PC-9 (cell line): Measurements from ENCODE around the gene FXYD7. TPM values are rescaled to one million over a fixed set of nuclear protein-coding genes. Genes with fewer than 3 reads are reported as not detected.

Experiments used
- BruUV-seq: library from RNA; stranded (reverse); fragments of 400-500 nt; replicated peaks from 2 replicates; lab custom pipeline; 2021; lab: Mats Ljungman, UMichigan
- CTCF ChIA-PET: fragments of 300-600 bp; sonication (Branson Sonifier 250); formaldehyde crosslinking; loops from one replicate; lab custom pipeline; 2022; ENCODE audit warnings: antibody characterized with exemption; lab: Charles Lee
- POLR2A ChIA-PET: fragments of 300-600 bp; sonication (Branson Sonifier 250); formaldehyde crosslinking; loops from one replicate; lab custom pipeline; 2022; ENCODE audit warnings: antibody characterized with exemption; ENCODE audit not compliant: unreplicated experiment; lab: Charles Lee
- DNase-seq, 2 experiments: peaks; one replicate each; pipeline versions ENCODE4 v3.0.0 to v3.0.0-alpha.2; 2015 to 2022; ENCODE audit warnings: mixed read lengths in 1 of 2
- H2AFZ ChIP-seq: fragments of 200-600 bp; sonication (generic); 2 replicates; pipeline ENCODE4 v1.8.1; 2017; ENCODE audit warnings: antibody characterized with exemption
- H3F3A ChIP-seq: fragments of 200-600 bp; sonication (generic); 2 replicates; pipeline ENCODE4 v1.8.1; 2017; ENCODE audit warnings: antibody characterized with exemption, mild to moderate bottlenecking, low read depth; ENCODE audit not compliant: insufficient read depth
- H3K27ac ChIP-seq: fragments of 200-600 bp; sonication (generic); 2 replicates; pipeline ENCODE4 v1.6.1; 2016; ENCODE audit warnings: mixed run types
- H3K27me3 ChIP-seq: fragments of 200-600 bp; sonication (generic); 2 replicates; pipeline ENCODE4 v1.6.1; 2016; ENCODE audit warnings: low read depth, mixed run types; ENCODE audit not compliant: insufficient read depth
- H3K36me3 ChIP-seq: fragments of 200-600 bp; sonication (generic); 2 replicates; pipeline ENCODE4 v1.6.1; 2016; ENCODE audit warnings: low read depth, mixed run types
- H3K4me1 ChIP-seq: fragments of 200-600 bp; sonication (generic); replicated peaks from 2 replicates; pipeline ENCODE4 v1.6.1; 2016; ENCODE audit warnings: mixed run types; ENCODE audit not compliant: insufficient read depth
- H3K4me2 ChIP-seq: fragments of 200-600 bp; sonication (generic); 2 replicates; pipeline ENCODE4 v1.6.1; 2017; ENCODE audit warnings: mixed run types
- H3K4me3 ChIP-seq: fragments of 200-600 bp; sonication (generic); 2 replicates; pipeline ENCODE4 v1.6.1; 2016; ENCODE audit warnings: mixed run types
- H3K79me2 ChIP-seq: fragments of 200-600 bp; sonication (generic); 2 replicates; pipeline ENCODE4 v1.6.1; 2017; ENCODE audit warnings: low read depth, mixed run types
- H3K9me2 ChIP-seq: fragments of 200-600 bp; sonication (generic); 2 replicates; pipeline ENCODE4 v1.8.1; 2017; ENCODE audit warnings: mild to moderate bottlenecking; ENCODE audit not compliant: insufficient read depth
- H3K9me3 ChIP-seq: fragments of 200-600 bp; sonication (generic); 2 replicates; pipeline ENCODE4 v1.8.1; 2016; ENCODE audit warnings: low read depth; ENCODE audit not compliant: insufficient read depth
- H4K20me1 ChIP-seq: fragments of 200-600 bp; sonication (generic); 2 replicates; pipeline ENCODE4 v1.8.1; 2017; ENCODE audit not compliant: insufficient read depth
- CTCF ChIP-seq: fragments of 200-600 bp; sonication (generic); conservative IDR thresholded peaks from 2 replicates; pipeline ENCODE4 v1.6.1; 2017; ENCODE audit warnings: mixed run types, antibody characterized with exemption, mild to moderate bottlenecking, moderate library complexity
- EZH2 ChIP-seq: fragments of 200-600 bp; sonication (generic); IDR thresholded peaks from 2 replicates; pipeline ENCODE4 v1.8.0; 2017; ENCODE audit warnings: antibody characterized with exemption, low read depth
- intact Hi-C: fragments of 100-400 bp; cut with micrococcal nuclease; formaldehyde crosslinking; loops from one replicate; pipeline ENCODE4 v1.10.0; 2022; ENCODE audit not compliant: unreplicated experiment
- total RNA-seq: library from RNA; stranded (reverse); gene quantifications from 2 replicates; pipeline ENCODE4 v1.2.3, GENCODE V29; 2021

The FXYD7 gene
- total RNA-seq, 1 experiment from 2014 or later, result not detected

GRCh38 chr19:35124098-35125060 lies 18.7 kb upstream of the FXYD7 start:
- no peaks in the 10 kb centered on the region for H3K27me3 ChIP-seq
- POLR2A ChIA-PET, result interaction anchor here (0.6 to 0.7 kb wide), 3 partner anchors 8 to 604 kb away, joined by 3 to 5 read pairs (median 4); partner anchors contain the start of gene FXYD3
- peak overlapping the region; percentile 99 for H3K4me2 ChIP-seq
- CTCF ChIA-PET, result interaction anchor here (0.6 to 1.5 kb wide), 2 partner anchors 17 to 80 kb away, joined by 3 to 5 read pairs; no protein-coding TSS in a partner anchor
- intact Hi-C loops, result no loop called here
- H3K4me3 ChIP-seq, result peak overlapping the region; percentile 49; the same call in 1 of the 2 replicates
- TF ChIP-seq EZH2 (no peak), CTCF (no peak)
- peaks cover 68% of the 10 kb centered on the region for H3K4me1 ChIP-seq
- TSS peak; percentile 47 for BruUV-seq
- peak; percentile 76 to 94 for DNase-seq
- H4K20me1 ChIP-seq, result no peaks in the 10 kb centered on the region
- peaks cover 4% of the 10 kb centered on the region; the same call in 1 of the 2 replicates for H3K36me3 ChIP-seq
- H3K9me3 ChIP-seq, result no peaks in the 10 kb centered on the region
- peaks cover 18% of the 10 kb centered on the region for H3K79me2 ChIP-seq
- H3K9me2 ChIP-seq, result no peaks in the 10 kb centered on the region
- peaks cover 51% of the 10 kb centered on the region for H3F3A ChIP-seq
- H3K27ac ChIP-seq, result peak overlapping the region; percentile 90
- no peak overlapping the region; the same call in 1 of the 2 replicates for H2AFZ ChIP-seq

DNA sequence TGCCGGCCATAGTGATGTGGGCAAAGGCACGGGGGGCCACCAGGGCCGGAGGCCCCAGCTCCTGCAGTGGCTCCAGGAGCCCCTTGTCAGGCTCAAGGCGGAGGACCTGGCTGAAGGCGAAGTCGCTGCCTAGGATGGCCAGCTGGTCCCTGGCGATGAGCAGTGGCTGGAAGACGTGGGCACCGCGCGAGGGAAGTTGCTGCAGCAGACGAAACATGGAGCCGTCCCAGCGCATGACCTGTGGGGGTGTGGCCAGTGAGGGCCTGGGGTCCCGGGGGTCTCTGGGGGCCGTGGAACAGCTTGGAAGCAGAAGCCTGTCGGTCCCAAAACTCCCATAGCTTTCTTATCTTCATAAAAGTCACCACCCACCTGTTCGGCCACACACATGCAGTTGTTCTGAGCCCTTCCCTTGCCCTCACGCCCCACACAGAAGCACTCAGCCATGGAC lies 17.8 kb upstream of the FXYD7 start:
- no peaks in the 10 kb centered on the region for H4K20me1 ChIP-seq
- no peak for TF ChIP-seq EZH2
- TF ChIP-seq CTCF, result no peak
- intact Hi-C loops, result no loop called here
- no peaks in the 10 kb centered on the region for H3K27me3 ChIP-seq
- H3F3A ChIP-seq, result peaks cover 42% of the 10 kb centered on the region
- H3K4me2 ChIP-seq, result peak overlapping the region; percentile 99
- no peak overlapping the region; the same call in 1 of the 2 replicates for H3K4me3 ChIP-seq
- H2AFZ ChIP-seq, result no peak overlapping the region
- POLR2A ChIA-PET, result no interaction called here
- no peak overlapping the region for H3K27ac ChIP-seq
- BruUV-seq, result TSS peak; percentile 37
- H3K4me1 ChIP-seq, result peaks cover 59% of the 10 kb centered on the region
- no peaks in the 10 kb centered on the region for H3K9me3 ChIP-seq
- H3K9me2 ChIP-seq, result no peaks in the 10 kb centered on the region
- H3K36me3 ChIP-seq, result peaks cover 4% of the 10 kb centered on the region; the same call in 1 of the 2 replicates
- CTCF ChIA-PET, result interaction anchor here (1.5 kb wide), 1 partner anchor 81 kb away, joined by 5 read pairs; no protein-coding TSS in a partner anchor
- peaks cover 12% of the 10 kb centered on the region for H3K79me2 ChIP-seq
- DNase-seq, result no peak

DNA sequence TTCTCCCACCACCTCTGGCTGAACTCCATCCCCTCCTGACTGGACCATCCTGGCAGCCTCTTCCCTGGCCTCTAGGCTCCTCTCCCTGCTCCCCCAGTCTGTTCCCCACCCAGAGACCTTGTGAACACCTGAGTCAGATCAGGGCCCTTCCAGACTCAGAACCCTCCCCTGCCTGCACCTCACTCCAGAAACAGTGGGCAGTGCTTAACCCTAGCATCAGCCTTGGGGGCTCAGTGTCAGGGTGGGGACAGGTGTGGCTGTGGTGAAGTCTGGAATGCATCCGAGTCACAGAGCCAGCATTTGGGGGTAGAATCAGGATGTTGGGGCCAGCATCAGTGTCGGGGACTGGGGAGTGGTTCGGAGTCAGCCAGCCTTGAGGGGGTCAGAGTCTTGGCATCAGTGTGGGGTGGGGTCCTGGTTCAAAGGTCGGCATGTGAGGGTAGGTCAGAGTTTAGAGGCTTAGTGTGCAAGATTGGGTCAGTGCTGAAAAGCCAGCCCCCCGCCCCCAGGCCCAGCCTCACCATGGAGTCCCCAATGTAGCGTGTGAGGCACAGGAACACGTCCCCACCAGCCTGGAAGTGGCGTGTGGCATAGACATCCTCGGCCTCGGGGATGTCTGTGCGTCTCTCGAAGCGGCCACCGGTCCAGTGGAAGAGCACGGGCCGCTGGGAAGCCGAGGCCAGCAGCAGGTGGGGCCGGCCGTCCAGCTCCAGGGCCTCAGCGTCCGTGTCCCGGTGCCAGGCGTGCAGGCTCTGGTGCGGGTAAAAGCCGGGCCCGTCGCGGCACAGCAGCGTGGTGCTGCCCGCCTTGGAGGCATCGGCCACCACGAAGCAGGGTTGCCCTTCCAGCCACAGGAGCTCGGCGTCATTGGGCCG lies 17.1 kb upstream of the FXYD7 start:
- TF ChIP-seq EZH2 (no peak), CTCF (no peak)
- Histone ChIP-seq H3K4me3 (no peak overlapping the region), H2AFZ (no peak overlapping the region), H3K4me1 (peaks cover 52% of the 10 kb centered on the region), H3K79me2 (peaks cover 11% of the 10 kb centered on the region), H3F3A (peaks cover 35% of the 10 kb centered on the region), H3K27ac (no peak overlapping the region), H4K20me1 (no peaks in the 10 kb centered on the region), H3K4me2 (peak overlapping the region; percentile 99), H3K36me3 (peaks cover 4% of the 10 kb centered on the region; the same call in 1 of the 2 replicates), H3K27me3 (no peaks in the 10 kb centered on the region), H3K9me2 (no peaks in the 10 kb centered on the region), H3K9me3 (no peaks in the 10 kb centered on the region)
- POLR2A ChIA-PET, result no interaction called here
- CTCF ChIA-PET, result no interaction called here
- DNase-seq, result peak; percentile 49 to 55
- intact Hi-C loops, result no loop called here
- BruUV-seq, result no TSS peak
